Activated CD4-positive, alpha-beta T cell treated with anti-CD3 and anti-CD28 coated beads for 48 hours (primary cell): Measurements from ENCODE around the gene LRRFIP2.
"Not testable (repeated sequence)": the region's sequence is repeated elsewhere in the genome, so short reads cannot be mapped to it uniquely, and the experiment has no call there.

Source experiments
- DNase-seq: peaks from one replicate; pipeline ENCODE4 v3.0.0-alpha.2; 2020

The LRRFIP2 gene

GRCh38 chr3:37111199-37111598, 63.2 kb downstream of the LRRFIP2 start:
- DNase-seq = no peak

GRCh38 chr3:37107846-37108245, 66.5 kb downstream of the LRRFIP2 start:
- no peak for DNase-seq

GRCh38 chr3:37103103-37103808, 71.1 kb downstream of the LRRFIP2 start:
- no peak for DNase-seq

GRCh38 chr3:37100411-37100810, 74.0 kb downstream of the LRRFIP2 start:
- no peak for DNase-seq

GRCh38 chr3:37099469-37099868, 74.9 kb downstream of the LRRFIP2 start:
- no peak for DNase-seq

- no peak for DNase-seq
Measured at GRCh38 chr3:37098884-37099283, 75.5 kb downstream of the LRRFIP2 start.

GRCh38 chr3:37097776-37098175, 76.6 kb downstream of the LRRFIP2 start:
- DNase-seq = no peak

- DNase-seq = no peak
Measured at GRCh38 chr3:37096975-37097374, 77.4 kb downstream of the LRRFIP2 start.

GRCh38 chr3:37096288-37096687, 78.1 kb downstream of the LRRFIP2 start:
- no peak for DNase-seq

- DNase-seq = no peak
Measured at GRCh38 chr3:37094636-37095035, 79.7 kb downstream of the LRRFIP2 start.

GRCh38 chr3:37093481-37093880, 80.9 kb downstream of the LRRFIP2 start:
- no peak for DNase-seq

GRCh38 chr3:37092484-37092883, 81.9 kb downstream of the LRRFIP2 start:
- no peak for DNase-seq

GRCh38 chr3:37087870-37088269, 86.5 kb downstream of the LRRFIP2 start:
- DNase-seq = no peak

GRCh38 chr3:37086918-37087317, 87.5 kb downstream of the LRRFIP2 start:
- no peak for DNase-seq

- no peak for DNase-seq
Measured at GRCh38 chr3:37082317-37082716, 92.1 kb downstream of the LRRFIP2 start.

- no peak for DNase-seq
Measured at GRCh38 chr3:37075955-37076354, 98.4 kb downstream of the LRRFIP2 start.

- no peak for DNase-seq
Measured at GRCh38 chr3:37074178-37074577, 100.2 kb downstream of the LRRFIP2 start.

GRCh38 chr3:37072892-37073291, 101.5 kb downstream of the LRRFIP2 start:
- peak; percentile 7 for DNase-seq

GRCh38 chr3:37071921-37072320, 102.5 kb downstream of the LRRFIP2 start:
- DNase-seq = no peak

- no peak for DNase-seq
Measured at GRCh38 chr3:37068031-37068430, 106.4 kb downstream of the LRRFIP2 start.

GRCh38 chr3:37067577-37067976, 106.8 kb downstream of the LRRFIP2 start:
- no peak for DNase-seq

GRCh38 chr3:37064747-37065146, 109.6 kb downstream of the LRRFIP2 start:
- DNase-seq = no peak

- no peak for DNase-seq
Measured at GRCh38 chr3:37058117-37058516, 116.3 kb downstream of the LRRFIP2 start.

- no peak for DNase-seq
Measured at GRCh38 chr3:37056826-37057225, 117.6 kb downstream of the LRRFIP2 start.

- not testable (repeated sequence) for DNase-seq
Measured at GRCh38 chr3:37055077-37055476, 119.3 kb downstream of the LRRFIP2 start.
